ENCODE measurements around the gene ANGPTL2.

The ANGPTL2 gene

GRCh38 chr9:127092041-127092608 is 30.3 kb downstream of the ANGPTL2 start:
- no peak for DNase-seq

DNA sequence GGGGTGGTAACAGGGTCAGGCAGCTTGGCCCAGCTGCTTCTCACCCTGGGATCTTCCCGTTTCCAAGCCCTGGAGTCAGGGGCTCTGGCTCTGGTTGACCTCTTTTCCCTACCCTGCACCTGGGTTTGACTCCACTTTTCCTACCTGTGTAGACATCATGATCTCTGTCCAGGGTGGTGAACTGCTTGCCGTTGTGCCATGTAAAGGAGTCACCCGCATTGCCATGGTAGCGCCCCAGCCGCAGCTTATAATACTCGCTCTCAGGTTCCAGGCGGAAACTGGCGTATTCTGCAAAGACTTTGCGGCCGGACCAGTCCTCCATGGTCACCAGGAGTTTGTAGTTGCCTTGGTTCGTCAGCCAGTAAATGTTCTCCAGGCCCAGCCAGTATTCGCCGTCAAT is 30.9 kb downstream of the ANGPTL2 start:
- no peak for DNase-seq

DNA sequence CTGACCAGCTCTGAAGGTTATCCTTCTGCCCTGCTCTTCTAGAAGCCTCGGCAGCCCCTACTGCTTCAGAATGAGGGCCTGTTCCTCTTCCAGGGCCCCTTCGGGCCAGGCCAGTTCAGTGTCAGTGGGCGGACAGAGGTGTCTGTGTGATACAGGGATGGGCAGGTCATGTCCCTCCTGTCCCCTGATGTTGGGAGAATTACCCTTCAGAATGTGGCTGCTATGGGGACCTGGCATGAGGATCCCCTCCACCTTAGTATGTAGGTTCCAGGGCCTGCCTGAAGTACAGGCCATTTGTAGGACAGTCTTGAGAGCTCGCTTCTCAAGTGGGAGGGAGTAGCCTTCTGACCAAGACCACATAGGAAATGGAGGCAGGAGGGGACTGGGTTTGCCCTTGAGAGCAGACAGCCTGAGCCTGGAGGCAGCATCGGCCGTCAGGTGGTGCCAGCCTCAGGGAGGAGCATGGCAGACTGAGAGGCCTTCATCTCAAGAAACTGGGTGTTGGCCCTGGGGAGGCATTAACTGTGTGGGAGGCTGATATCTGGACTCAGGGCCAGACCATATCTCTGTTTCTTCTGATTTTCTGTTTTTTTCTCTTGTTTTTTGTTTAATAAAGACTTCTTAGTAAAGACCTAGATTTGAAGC is 32.0 kb downstream of the ANGPTL2 start:
- DNase-seq, result no peak

DNA sequence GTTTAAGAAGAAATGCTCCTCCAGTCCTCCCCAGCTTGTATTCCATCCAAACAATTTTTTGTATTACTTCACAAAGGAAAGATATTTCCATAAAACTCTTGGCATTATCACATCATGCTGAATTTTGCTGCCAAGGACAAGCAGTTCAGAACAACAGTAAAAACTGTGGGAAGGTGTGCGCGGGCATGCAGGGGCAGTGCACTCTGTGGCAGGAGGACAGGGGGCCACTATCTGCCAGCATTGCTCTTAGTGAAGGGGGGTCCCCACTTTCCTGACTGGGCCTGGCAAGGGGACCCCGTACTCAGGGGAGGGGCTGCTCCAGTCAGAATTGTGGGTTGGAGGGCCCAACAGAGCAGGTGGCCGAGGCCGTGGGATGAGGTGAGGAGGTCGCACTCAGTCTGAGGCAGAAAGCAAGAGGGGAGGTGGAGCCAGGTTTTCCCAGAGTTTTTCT is 32.8 kb downstream of the ANGPTL2 start:
- no peak for DNase-seq

GRCh38 chr9:127088724-127089615 is 33.5 kb downstream of the ANGPTL2 start:
- DNase-seq, result no peak

DNA sequence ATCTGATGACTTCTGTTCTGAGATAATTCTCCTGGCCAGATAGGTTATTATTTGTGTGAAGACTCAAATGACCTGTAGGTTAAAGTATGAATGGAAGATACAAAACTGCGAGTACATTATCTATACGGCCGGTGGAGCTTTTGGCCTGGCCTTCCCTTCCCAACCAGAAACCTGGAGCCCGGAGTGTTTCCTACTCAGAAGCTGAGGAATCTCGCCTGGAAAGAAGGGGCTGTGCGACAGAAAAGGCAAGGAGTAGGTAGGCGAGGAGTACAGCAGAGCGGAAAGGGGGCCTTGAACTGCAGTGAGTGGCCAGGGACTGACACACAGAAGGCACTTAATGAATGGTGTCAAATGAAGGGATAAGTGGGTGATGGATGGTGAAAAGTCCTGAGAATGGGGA is 34.6 kb downstream of the ANGPTL2 start:
- no peak for DNase-seq

- no peak for DNase-seq
These were observed 35.0 kb downstream of the ANGPTL2 start for GRCh38 chr9:127087411-127087810.

DNA sequence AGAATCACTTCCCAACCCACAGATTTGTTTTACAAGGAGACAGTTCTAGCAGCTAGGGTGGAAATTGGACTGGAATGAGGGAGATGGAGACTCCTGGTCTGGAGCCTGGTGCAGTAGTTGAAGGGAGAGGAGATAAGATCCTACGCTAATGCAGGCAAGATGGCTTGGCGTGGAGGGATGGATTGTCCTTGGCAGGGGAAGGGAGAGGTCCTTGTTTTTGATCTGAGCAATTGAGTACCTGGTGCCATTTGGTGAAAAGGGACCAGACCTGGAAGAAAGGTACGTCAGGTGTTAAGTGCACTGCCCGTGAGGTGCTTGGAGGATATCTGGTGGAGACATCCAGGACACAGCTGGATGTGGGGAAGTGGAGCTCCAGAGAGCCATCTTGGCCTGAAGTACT is 35.7 kb downstream of the ANGPTL2 start:
- no peak for DNase-seq

DNA sequence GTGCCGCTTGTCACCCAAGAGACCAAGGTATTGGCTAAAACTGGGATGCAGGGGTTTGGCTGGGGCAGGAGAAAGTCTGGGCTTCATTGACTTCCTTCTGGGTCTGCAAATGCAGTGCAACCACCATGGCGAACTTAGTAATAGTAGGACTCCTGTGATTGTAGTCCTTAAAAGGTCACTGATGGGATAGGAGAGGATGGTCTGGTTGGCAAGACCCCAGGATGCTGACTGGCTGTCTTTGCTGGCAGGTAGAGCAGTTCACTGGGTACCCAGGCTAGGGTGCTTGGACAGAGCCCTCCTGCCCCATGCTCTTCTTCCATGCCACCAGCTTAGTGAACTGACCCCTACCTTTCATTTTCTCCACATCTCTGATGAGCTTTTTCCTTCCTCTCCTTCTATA is 37.2 kb downstream of the ANGPTL2 start:
- DNase-seq, result no peak

DNA sequence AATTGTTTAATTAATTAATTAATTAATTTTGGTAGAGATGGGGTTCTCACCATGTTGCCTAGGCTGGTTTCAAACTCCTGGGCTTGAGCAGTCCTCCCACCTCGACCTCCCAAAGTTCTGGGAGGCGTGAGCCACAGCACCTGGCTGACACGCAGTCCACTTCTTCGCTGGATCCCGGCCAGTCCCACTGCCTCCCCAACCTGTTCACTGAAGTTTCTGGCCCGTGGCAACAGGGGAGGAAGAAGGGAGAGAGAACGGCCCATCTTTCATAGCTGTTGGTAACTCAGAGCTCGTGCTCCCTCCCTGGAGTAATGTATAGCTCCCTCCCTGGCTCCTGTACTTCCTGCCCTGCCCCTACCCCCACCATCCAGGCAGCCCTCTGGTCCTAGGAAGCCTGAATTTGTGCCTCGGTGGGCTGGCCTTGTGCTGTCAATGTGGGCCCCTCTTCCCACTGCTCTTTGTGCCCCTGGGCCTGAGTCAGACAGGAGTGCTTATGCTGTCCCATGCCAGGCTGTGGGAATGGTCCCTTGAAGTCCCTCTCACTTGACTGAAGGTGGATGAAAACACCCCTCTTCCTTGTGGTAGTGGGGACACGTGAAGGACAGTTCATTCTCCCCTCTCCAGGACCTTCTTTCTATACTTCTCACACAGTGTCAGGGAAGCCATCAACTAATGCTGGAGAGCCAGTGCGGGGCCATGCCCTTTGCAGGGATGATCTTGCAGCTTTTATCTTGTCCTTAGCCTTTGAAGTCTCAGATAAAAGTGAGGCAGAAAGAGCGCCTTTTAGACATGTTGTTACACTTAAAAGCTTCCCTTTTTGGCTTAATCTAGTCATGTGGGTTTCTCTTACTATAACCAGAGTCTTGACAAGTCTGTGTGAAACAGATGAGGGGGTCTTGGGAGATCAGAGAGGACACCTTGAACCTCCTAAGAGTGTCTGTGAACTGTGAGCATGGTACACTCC is 38.1 kb downstream of the ANGPTL2 start:
- no peak for DNase-seq

- DNase-seq, result no peak
These were observed 39.1 kb downstream of the ANGPTL2 start for GRCh38 chr9:127083138-127083980.

DNA sequence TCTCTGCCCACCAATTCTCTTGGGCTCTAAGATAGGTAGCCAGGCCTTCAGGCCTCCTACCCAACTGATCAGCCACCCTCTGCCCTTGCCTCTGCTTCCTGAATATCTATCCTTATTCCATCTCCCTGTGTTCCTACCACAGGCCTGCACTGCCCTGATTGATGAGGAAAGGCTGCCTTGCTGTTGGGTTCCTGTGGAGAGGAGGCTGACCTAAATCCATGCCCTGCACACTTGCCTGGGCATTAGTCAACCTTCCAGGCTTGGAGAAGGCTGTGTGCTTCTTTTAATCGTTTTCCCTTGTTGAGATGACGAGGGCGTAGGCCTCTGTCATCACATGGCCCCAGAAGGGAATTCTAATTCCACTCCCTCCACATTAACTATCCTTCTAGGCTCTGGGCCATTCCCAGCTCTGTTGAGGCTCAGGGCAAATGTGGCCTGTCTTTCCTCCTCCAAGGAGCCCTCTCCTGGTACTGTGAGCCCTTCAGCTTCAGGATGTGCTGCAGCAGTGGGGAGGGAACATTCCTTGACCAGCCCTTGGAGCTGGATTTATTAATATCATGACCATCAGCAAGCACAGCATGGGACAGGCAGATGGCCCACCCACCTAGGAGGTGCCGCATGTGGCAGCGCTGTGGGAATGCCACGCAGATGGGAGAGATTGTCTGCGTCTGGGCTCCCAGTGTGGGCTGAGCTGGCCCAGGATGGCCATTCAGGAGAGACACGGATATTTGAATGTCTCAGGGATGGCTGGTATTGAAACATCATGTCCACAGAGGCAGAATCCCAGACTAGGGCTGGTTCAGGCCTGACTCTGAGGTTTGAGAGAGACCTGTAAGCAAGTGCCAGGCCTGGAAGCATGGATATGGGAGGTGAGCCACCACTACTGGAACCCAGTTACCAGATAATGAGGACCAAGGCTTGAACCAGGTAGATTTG is 40.9 kb downstream of the ANGPTL2 start:
- DNase-seq, result no peak

DNA sequence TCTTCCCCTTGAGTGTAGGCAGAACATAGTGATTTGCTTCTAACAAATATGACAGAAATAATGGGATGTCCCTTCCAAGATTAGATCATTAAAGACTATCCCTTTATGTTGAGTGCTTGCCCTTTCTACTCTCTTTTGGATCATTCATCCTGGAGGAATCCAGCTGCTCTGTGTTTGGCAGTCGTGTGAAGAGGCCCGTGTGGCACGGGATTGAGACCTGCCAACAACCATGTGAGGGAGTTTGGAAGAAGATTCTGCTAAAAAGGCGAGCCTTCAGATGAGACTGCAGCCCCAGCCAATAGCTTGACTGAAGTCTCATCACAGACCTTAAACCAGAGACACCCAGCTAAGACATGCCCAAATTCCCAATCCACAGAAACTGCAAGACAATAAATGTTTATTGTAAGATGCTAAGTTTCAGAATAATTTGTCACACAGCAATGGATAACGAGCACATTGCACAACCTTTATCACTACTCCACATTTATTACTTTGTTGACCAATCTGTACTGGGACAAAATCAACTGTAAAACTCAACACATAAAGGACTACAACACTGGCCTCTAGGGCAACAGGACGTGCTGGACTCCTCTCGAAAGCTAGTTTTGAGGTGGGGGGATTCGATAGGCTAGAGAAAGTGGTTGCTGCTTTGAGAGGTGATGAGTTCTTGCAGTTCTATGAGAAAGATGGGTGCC is 42.8 kb downstream of the ANGPTL2 start:
- DNase-seq, result no peak

DNA sequence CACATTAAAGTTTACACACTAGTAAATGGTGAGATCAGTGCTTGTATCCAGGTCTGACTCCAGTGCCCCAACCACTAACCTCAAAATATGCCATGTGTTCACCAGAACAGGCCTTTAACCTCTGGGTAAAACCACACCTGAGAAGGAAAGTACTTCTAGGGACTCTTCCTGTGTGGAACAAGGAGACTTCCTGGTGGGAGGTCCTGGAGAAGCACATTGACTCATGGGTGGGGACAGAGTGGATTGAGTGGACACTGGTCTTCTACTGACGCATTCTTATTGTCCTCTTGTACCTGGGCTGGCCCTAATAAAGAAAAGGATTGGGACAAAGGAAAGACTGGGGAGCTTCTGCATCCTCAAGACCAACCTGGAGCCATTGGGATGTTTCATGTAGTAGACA is 43.4 kb downstream of the ANGPTL2 start:
- DNase-seq, result no peak

GRCh38 chr9:127078336-127078735 is 44.1 kb downstream of the ANGPTL2 start:
- no peak for DNase-seq

GRCh38 chr9:127077644-127077946 is 44.8 kb downstream of the ANGPTL2 start:
- no peak for DNase-seq

DNA sequence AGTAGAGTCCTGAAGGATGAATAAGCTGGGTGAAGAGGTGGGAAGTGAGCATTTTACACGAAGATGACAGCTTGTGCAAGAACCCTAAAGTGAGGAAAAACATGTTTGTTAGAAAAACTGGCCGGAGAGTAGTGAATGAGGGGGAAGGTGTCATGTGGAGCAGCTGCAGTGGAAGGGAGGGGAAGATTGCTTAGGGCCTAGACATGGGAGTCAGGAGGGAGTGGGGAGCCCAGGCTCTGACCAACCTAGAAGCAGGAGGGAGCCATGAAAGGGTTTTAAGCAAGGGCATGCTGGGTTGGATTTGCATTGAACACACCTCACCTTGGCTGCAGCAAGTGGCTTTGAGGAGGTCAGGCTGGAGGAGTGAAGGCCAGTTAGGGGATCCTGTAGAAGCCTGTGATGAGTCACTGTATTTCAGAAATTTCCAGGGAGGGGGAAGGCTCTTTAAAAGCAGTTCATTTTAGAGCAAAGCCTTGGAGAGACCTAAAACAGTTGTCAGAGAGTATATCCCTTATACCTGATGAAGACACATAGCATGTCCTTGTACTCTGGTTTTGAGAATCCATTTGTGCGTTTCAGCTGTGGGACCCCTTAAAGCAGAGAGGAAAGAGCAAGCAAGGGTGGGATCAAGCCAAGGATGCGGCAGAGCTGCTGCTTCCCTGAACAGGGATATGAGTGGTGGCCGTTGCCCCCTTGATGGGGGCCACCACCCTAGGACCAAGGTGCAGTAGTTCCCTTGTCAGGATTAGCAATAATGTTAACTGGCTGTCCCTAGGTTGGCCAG is 45.4 kb downstream of the ANGPTL2 start:
- no peak for DNase-seq

GRCh38 chr9:127075624-127076372 is 46.6 kb downstream of the ANGPTL2 start:
- DNase-seq, result no peak
